ENCODE results near the gene SGMS1. TPM values are rescaled to one million over a fixed set of nuclear protein-coding genes. Genes with fewer than 3 reads are reported as not detected.
"Not testable (repeated sequence)": the region's sequence is repeated elsewhere in the genome, so short reads cannot be mapped to it uniquely, and the experiment has no call there.

SGMS1 gene
- polyA plus RNA-seq, 1 donor from 2014 or later = 8.0 TPM

GRCh38 chr10:50504389-50504788 lies 119.4 kb downstream of the SGMS1 start:
- Histone ChIP-seq H3K27ac (ENCODE audit: low read length) (no peak overlapping the region), H2AFZ (ENCODE audit: low read depth, low read length) (no peak overlapping the region), H3K4me2 (ENCODE audit: low read length) (no peak overlapping the region), H3F3A (ENCODE audit: insufficient read depth, low read length, poor library complexity, severe bottlenecking) (no peaks in the 10 kb centered on the region), H3K27me3 (ENCODE audit: insufficient read depth, low read depth, low read length) (no peaks in the 10 kb centered on the region), H3K9me2 (ENCODE audit: insufficient read depth, low read length) (no peaks in the 10 kb centered on the region), H3K4me3 (ENCODE audit: low read length) (no peak overlapping the region), H3K36me3 (ENCODE audit: insufficient read depth, low read length) (no peaks in the 10 kb centered on the region), H3K9me3 (ENCODE audit: low read length) (no peaks in the 10 kb centered on the region), H3K9ac (ENCODE audit: low read length) (no peak overlapping the region), H4K20me1 (ENCODE audit: insufficient read depth) (no peaks in the 10 kb centered on the region), H3K79me2 (replicated peaks; ENCODE audit: insufficient read depth, low read length) (no peaks in the 10 kb centered on the region)
- TF ChIP-seq SMC3 (conservative IDR thresholded peaks at IDR 0.05; ENCODE audit: poor library complexity) (no peak), EP300 (conservative IDR thresholded peaks at IDR 0.05; ENCODE audit: poor library complexity, severe bottlenecking) (no peak), POLR2AphosphoS5 (IDR thresholded peaks at IDR 0.05) (no peak), TAF1 (IDR thresholded peaks at IDR 0.05; ENCODE audit: low read depth) (no peak)
- TF ChIP-seq, protein P1, sequence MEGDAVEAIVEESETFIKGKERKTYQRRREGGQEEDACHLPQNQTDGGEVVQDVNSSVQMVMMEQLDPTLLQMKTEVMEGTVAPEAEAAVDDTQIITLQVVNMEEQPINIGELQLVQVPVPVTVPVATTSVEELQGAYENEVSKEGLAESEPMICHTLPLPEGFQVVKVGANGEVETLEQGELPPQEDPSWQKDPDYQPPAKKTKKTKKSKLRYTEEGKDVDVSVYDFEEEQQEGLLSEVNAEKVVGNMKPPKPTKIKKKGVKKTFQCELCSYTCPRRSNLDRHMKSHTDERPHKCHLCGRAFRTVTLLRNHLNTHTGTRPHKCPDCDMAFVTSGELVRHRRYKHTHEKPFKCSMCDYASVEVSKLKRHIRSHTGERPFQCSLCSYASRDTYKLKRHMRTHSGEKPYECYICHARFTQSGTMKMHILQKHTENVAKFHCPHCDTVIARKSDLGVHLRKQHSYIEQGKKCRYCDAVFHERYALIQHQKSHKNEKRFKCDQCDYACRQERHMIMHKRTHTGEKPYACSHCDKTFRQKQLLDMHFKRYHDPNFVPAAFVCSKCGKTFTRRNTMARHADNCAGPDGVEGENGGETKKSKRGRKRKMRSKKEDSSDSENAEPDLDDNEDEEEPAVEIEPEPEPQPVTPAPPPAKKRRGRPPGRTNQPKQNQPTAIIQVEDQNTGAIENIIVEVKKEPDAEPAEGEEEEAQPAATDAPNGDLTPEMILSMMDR (IDR thresholded peaks at IDR 0.05; ENCODE audit: poor library complexity, severe bottlenecking) = no peak

- Histone ChIP-seq H3K9me2 (ENCODE audit: insufficient read depth, low read length) (no peaks in the 10 kb centered on the region), H3K4me3 (ENCODE audit: low read length) (no peak overlapping the region), H3K36me3 (ENCODE audit: insufficient read depth, low read length) (no peaks in the 10 kb centered on the region), H3K79me2 (replicated peaks; ENCODE audit: insufficient read depth, low read length) (no peaks in the 10 kb centered on the region), H3K27me3 (ENCODE audit: insufficient read depth, low read depth, low read length) (no peaks in the 10 kb centered on the region), H3F3A (ENCODE audit: insufficient read depth, low read length, poor library complexity, severe bottlenecking) (no peaks in the 10 kb centered on the region), H3K4me2 (ENCODE audit: low read length) (no peak overlapping the region), H2AFZ (ENCODE audit: low read depth, low read length) (no peak overlapping the region), H3K9ac (ENCODE audit: low read length) (no peak overlapping the region), H4K20me1 (ENCODE audit: insufficient read depth) (no peaks in the 10 kb centered on the region), H3K9me3 (ENCODE audit: low read length) (no peaks in the 10 kb centered on the region), H3K27ac (ENCODE audit: low read length) (no peak overlapping the region)
- TF ChIP-seq RAD21 (conservative IDR thresholded peaks at IDR 0.05) (no peak), SMC3 (conservative IDR thresholded peaks at IDR 0.05; ENCODE audit: poor library complexity) (no peak), EP300 (conservative IDR thresholded peaks at IDR 0.05; ENCODE audit: poor library complexity, severe bottlenecking) (no peak), EZH2 (IDR thresholded peaks at IDR 0.05; ENCODE audit: borderline replicate concordance, insufficient read depth, low read length, poor library complexity, severe bottlenecking) (no peak), MXI1 (conservative IDR thresholded peaks at IDR 0.05; ENCODE audit: poor library complexity, severe bottlenecking) (no peak), TAF1 (IDR thresholded peaks at IDR 0.05; ENCODE audit: low read depth) (no peak), POLR2AphosphoS5 (IDR thresholded peaks at IDR 0.05) (no peak)
- TF ChIP-seq, protein P2, sequence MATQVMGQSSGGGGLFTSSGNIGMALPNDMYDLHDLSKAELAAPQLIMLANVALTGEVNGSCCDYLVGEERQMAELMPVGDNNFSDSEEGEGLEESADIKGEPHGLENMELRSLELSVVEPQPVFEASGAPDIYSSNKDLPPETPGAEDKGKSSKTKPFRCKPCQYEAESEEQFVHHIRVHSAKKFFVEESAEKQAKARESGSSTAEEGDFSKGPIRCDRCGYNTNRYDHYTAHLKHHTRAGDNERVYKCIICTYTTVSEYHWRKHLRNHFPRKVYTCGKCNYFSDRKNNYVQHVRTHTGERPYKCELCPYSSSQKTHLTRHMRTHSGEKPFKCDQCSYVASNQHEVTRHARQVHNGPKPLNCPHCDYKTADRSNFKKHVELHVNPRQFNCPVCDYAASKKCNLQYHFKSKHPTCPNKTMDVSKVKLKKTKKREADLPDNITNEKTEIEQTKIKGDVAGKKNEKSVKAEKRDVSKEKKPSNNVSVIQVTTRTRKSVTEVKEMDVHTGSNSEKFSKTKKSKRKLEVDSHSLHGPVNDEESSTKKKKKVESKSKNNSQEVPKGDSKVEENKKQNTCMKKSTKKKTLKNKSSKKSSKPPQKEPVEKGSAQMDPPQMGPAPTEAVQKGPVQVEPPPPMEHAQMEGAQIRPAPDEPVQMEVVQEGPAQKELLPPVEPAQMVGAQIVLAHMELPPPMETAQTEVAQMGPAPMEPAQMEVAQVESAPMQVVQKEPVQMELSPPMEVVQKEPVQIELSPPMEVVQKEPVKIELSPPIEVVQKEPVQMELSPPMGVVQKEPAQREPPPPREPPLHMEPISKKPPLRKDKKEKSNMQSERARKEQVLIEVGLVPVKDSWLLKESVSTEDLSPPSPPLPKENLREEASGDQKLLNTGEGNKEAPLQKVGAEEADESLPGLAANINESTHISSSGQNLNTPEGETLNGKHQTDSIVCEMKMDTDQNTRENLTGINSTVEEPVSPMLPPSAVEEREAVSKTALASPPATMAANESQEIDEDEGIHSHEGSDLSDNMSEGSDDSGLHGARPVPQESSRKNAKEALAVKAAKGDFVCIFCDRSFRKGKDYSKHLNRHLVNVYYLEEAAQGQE (IDR thresholded peaks at IDR 0.05; ENCODE audit: borderline replicate concordance) = no peak
- TF ChIP-seq, protein P1 (IDR thresholded peaks at IDR 0.05; ENCODE audit: poor library complexity, severe bottlenecking) = no peak
Measured at GRCh38 chr10:50503661-50504320, 120.0 kb downstream of the SGMS1 start.

GRCh38 chr10:50503156-50503555 lies 120.6 kb downstream of the SGMS1 start:
- H3K36me3 ChIP-seq (ENCODE audit: insufficient read depth, low read length); H3K9me3 ChIP-seq (ENCODE audit: low read length); H3K9ac ChIP-seq (ENCODE audit: low read length); H3K27ac ChIP-seq (ENCODE audit: low read length); H3K9me2 ChIP-seq (ENCODE audit: insufficient read depth, low read length); H3K4me3 ChIP-seq (ENCODE audit: low read length); H3K4me2 ChIP-seq (ENCODE audit: low read length); H3F3A ChIP-seq (ENCODE audit: insufficient read depth, low read length, poor library complexity, severe bottlenecking); H2AFZ ChIP-seq (ENCODE audit: low read depth, low read length); H3K27me3 ChIP-seq (ENCODE audit: insufficient read depth, low read depth, low read length); H3K79me2 ChIP-seq (replicated peaks; ENCODE audit: insufficient read depth, low read length); H4K20me1 ChIP-seq (ENCODE audit: insufficient read depth): not testable (repeated sequence)

Measured in neural cell (in vitro differentiated cells).